OCI-LY7 (cell line): ENCODE results near the gene CCNG2.

Experiments
- CTCF ChIP-seq: fragments of 200-600 bp; sonication (generic); conservative IDR thresholded peaks from 2 replicates; pipeline ENCODE4 v1.5.1; 2014; ENCODE audit warnings: mild to moderate bottlenecking, antibody characterized with exemption, low read length, moderate library complexity, mixed read lengths
- EZH2phosphoT487 ChIP-seq: fragments of 200-600 bp; sonication (generic); IDR thresholded peaks from 2 replicates; pipeline ENCODE4 v1.6.1; 2018; ENCODE audit warnings: low read depth, borderline replicate concordance, mild to moderate bottlenecking, mixed run types, antibody characterized with exemption, low read length, moderate library complexity, mixed read lengths

GRCh38 chr4:77163641-77164040 is 6.6 kb downstream of the CCNG2 start:
- no peak for TF ChIP-seq CTCF
- TF ChIP-seq EZH2phosphoT487, result no peak
